ENCODE data around the gene DCAF15. TPM values are rescaled to one million over a fixed set of nuclear protein-coding genes. Genes with fewer than 3 reads are reported as not detected.

The DCAF15 gene
- polyA plus RNA-seq, 1 donor = 33.6 TPM

- DNase-seq = no peak
These were observed 23.6 kb downstream of the DCAF15 start for GRCh38 chr19:13975870-13976269.

- DNase-seq = no peak
These were observed 24.1 kb downstream of the DCAF15 start for GRCh38 chr19:13976446-13976845.

- DNase-seq = no peak
These were observed 25.5 kb downstream of the DCAF15 start for GRCh38 chr19:13977803-13978202.

GRCh38 chr19:13978351-13979243, 26.3 kb downstream of the DCAF15 start:
- peak; percentile 82 for DNase-seq

GRCh38 chr19:13979244-13979615, 26.9 kb downstream of the DCAF15 start:
- DNase-seq = no peak

GRCh38 chr19:13979686-13980085, 27.4 kb downstream of the DCAF15 start:
- DNase-seq = no peak

- DNase-seq = no peak
These were observed 28.0 kb downstream of the DCAF15 start for GRCh38 chr19:13980340-13980739.

- DNase-seq = no peak
These were observed 28.7 kb downstream of the DCAF15 start for GRCh38 chr19:13981021-13981420.

GRCh38 chr19:13981467-13981866, 29.2 kb downstream of the DCAF15 start:
- DNase-seq = no peak

- no peak for DNase-seq
These were observed 29.7 kb downstream of the DCAF15 start for GRCh38 chr19:13981988-13982501.

GRCh38 chr19:13982773-13983172, 30.5 kb downstream of the DCAF15 start:
- no peak for DNase-seq

GRCh38 chr19:13983213-13983889, 31.0 kb downstream of the DCAF15 start:
- no peak for DNase-seq

GRCh38 chr19:13984186-13984585, 31.9 kb downstream of the DCAF15 start:
- no peak for DNase-seq

GRCh38 chr19:13984875-13985741, 32.8 kb downstream of the DCAF15 start:
- DNase-seq = no peak

- DNase-seq = no peak
These were observed 33.5 kb downstream of the DCAF15 start for GRCh38 chr19:13985771-13986347.

- peak; percentile 63 for DNase-seq
These were observed 34.1 kb downstream of the DCAF15 start for GRCh38 chr19:13986348-13986904.

GRCh38 chr19:13987101-13987890, 35.0 kb downstream of the DCAF15 start:
- DNase-seq = no peak

GRCh38 chr19:13989487-13989886, 37.2 kb downstream of the DCAF15 start:
- DNase-seq = no peak

GRCh38 chr19:13990085-13990484, 37.8 kb downstream of the DCAF15 start:
- no peak for DNase-seq

- DNase-seq = no peak
These were observed 39.7 kb downstream of the DCAF15 start for GRCh38 chr19:13992025-13992424.

Measured in left kidney (tissue), 2 donors.